GM21619 (cell line): ENCODE results near the gene KCTD14.

Source experiments
- ATAC-seq: cut with Tn5 transposase; IDR thresholded peaks from one replicate; pipeline ENCODE4 v1.9.1; 2021; ENCODE audit not compliant: unreplicated experiment

The KCTD14 gene

GRCh38 chr11:77966338-77966737 is 56.7 kb downstream of the KCTD14 start:
- ATAC-seq: no peak
